Fibroblast of mammary gland (primary cell): ENCODE measurements around the gene CDK6.

Source experiments
- DNase-seq: peaks from one replicate; pipeline ENCODE4 v3.0.0-alpha.2; 2010; ENCODE audit warnings: low read depth
- H3K4me3 ChIP-seq: 2 replicates; pipeline ENCODE4 v1.5.1; 2011; ENCODE audit warnings: low read depth, mild to moderate bottlenecking, low read length, moderate library complexity; ENCODE audit not compliant: control insufficient read depth
- CTCF ChIP-seq: conservative IDR thresholded peaks from 2 replicates; pipeline ENCODE4 v1.5.1; 2011; ENCODE audit warnings: low read depth, low read length, inconsistent platforms; ENCODE audit not compliant: control insufficient read depth, insufficient read depth

The CDK6 gene

GRCh38 chr7:92737706-92738105, 98.7 kb downstream of the CDK6 start:
- no peak overlapping the region for H3K4me3 ChIP-seq
- no peak for DNase-seq
- TF ChIP-seq CTCF = no peak

GRCh38 chr7:92736870-92737269, 99.5 kb downstream of the CDK6 start:
- no peak overlapping the region for H3K4me3 ChIP-seq
- TF ChIP-seq CTCF = no peak
- no peak for DNase-seq

- no peak for TF ChIP-seq CTCF
- no peak overlapping the region for H3K4me3 ChIP-seq
- peak; percentile 73 for DNase-seq
Observed at GRCh38 chr7:92735707-92736106, 100.7 kb downstream of the CDK6 start.

GRCh38 chr7:92732316-92733036, 103.9 kb downstream of the CDK6 start:
- no peak for DNase-seq
- no peak for TF ChIP-seq CTCF
- H3K4me3 ChIP-seq = no peak overlapping the region

- no peak for DNase-seq
- H3K4me3 ChIP-seq = no peak overlapping the region
- no peak for TF ChIP-seq CTCF
Observed at GRCh38 chr7:92731335-92732063, 104.9 kb downstream of the CDK6 start.

- TF ChIP-seq CTCF = no peak
- no peak overlapping the region for H3K4me3 ChIP-seq
- peak; percentile 83 for DNase-seq
Observed at GRCh38 chr7:92730808-92731207, 105.6 kb downstream of the CDK6 start.

- no peak for TF ChIP-seq CTCF
- no peak for DNase-seq
- H3K4me3 ChIP-seq = no peak overlapping the region
Observed at GRCh38 chr7:92729751-92730150, 106.6 kb downstream of the CDK6 start.
